ENCODE data around the gene CFAP410.

CFAP410 gene

GRCh38 chr21:44338971-44339910, at the start of gene CFAP410:
Gene CFAP410, minus strand, starts transcription at chr21:44339390. Its CDS starts 196 bp downstream, at chr21:44339194.
- DNase-seq, result peak; percentile 89

GRCh38 chr21:44384968-44385367, 45.8 kb upstream of the CFAP410 start:
- DNase-seq, result no peak

- no peak for DNase-seq
These were observed 44.0 kb upstream of the CFAP410 start for GRCh38 chr21:44383216-44383615.

GRCh38 chr21:44382536-44382935, 43.3 kb upstream of the CFAP410 start:
- DNase-seq, result no peak

GRCh38 chr21:44381874-44382273, 42.7 kb upstream of the CFAP410 start:
- DNase-seq, result no peak

- no peak for DNase-seq
These were observed 41.7 kb upstream of the CFAP410 start for GRCh38 chr21:44380876-44381275.

- DNase-seq, result no peak
These were observed 41.0 kb upstream of the CFAP410 start for GRCh38 chr21:44379991-44380865.

GRCh38 chr21:44379515-44379848, 40.3 kb upstream of the CFAP410 start:
- DNase-seq, result no peak

GRCh38 chr21:44378646-44379514, 39.7 kb upstream of the CFAP410 start:
- no peak for DNase-seq

- DNase-seq, result no peak
These were observed 38.9 kb upstream of the CFAP410 start for GRCh38 chr21:44377922-44378645.

- no peak for DNase-seq
These were observed 38.2 kb upstream of the CFAP410 start for GRCh38 chr21:44377201-44377921.

GRCh38 chr21:44376606-44377005, 37.4 kb upstream of the CFAP410 start:
- DNase-seq, result no peak

- no peak for DNase-seq
These were observed 36.6 kb upstream of the CFAP410 start for GRCh38 chr21:44375761-44376241.

- DNase-seq, result no peak
These were observed 36.1 kb upstream of the CFAP410 start for GRCh38 chr21:44375281-44375651.

GRCh38 chr21:44374601-44375280, 35.6 kb upstream of the CFAP410 start:
- no peak for DNase-seq

- no peak for DNase-seq
These were observed 33.4 kb upstream of the CFAP410 start for GRCh38 chr21:44372616-44373015.

- no peak for DNase-seq
These were observed 32.4 kb upstream of the CFAP410 start for GRCh38 chr21:44371596-44371995.

GRCh38 chr21:44370786-44371410, 31.7 kb upstream of the CFAP410 start:
- no peak for DNase-seq

GRCh38 chr21:44370027-44370735, 31.0 kb upstream of the CFAP410 start:
- DNase-seq, result peak; percentile 37

All from NCI-H146 (cell line).